ENCODE measurements around the gene PLK4.

The PLK4 gene

GRCh38 chr4:127849505-127850234 is 31.0 kb upstream of the PLK4 start:
- no peak for TF ChIP-seq CTCF (IDR thresholded peaks at IDR 0.05; ENCODE audit: low read length, missing control alignments)
- H3K4me3 ChIP-seq (replicated peaks; ENCODE audit: low read depth, low read length), result no peak overlapping the region
- peak; percentile 19 for DNase-seq (ENCODE audit: low read depth)

GRCh38 chr4:127852661-127853060 is 28.0 kb upstream of the PLK4 start:
- H3K4me3 ChIP-seq (replicated peaks; ENCODE audit: low read depth, low read length), result no peak overlapping the region
- TF ChIP-seq CTCF (IDR thresholded peaks at IDR 0.05; ENCODE audit: low read length, missing control alignments), result no peak
- DNase-seq (ENCODE audit: low read depth), result no peak

GRCh38 chr4:127856196-127856812 is 24.4 kb upstream of the PLK4 start:
- H3K4me3 ChIP-seq (replicated peaks; ENCODE audit: low read depth, low read length), result no peak overlapping the region
- no peak for DNase-seq (ENCODE audit: low read depth)
- TF ChIP-seq CTCF (IDR thresholded peaks at IDR 0.05; ENCODE audit: low read length, missing control alignments), result no peak

- DNase-seq (ENCODE audit: low read depth), result peak; percentile 87
- H3K4me3 ChIP-seq (replicated peaks; ENCODE audit: low read depth, low read length), result no peak overlapping the region
- no peak for TF ChIP-seq CTCF (IDR thresholded peaks at IDR 0.05; ENCODE audit: low read length, missing control alignments)
Measured at GRCh38 chr4:127856813-127857447, 23.8 kb upstream of the PLK4 start.

DNA sequence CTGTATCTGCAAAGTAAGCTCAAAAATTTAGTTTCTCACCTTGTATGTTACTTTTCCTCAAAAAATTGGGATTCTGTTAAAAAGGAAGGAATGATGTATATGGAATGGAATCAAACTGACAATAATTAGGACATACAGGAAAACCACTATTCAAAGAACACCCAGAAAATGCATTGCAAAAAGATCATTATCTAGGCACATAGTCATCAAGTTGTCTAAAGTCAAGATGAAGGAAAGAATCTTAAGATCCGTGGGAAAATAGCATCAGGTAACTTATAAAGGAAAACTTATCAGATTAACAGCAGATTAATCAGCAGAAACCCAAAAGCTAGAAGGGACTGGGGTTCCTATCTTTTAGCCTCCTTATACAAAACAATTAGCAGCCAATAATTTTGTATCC is 23.1 kb upstream of the PLK4 start:
- TF ChIP-seq CTCF (IDR thresholded peaks at IDR 0.05; ENCODE audit: low read length, missing control alignments), result no peak
- no peak for DNase-seq (ENCODE audit: low read depth)
- H3K4me3 ChIP-seq (replicated peaks; ENCODE audit: low read depth, low read length), result no peak overlapping the region

DNA sequence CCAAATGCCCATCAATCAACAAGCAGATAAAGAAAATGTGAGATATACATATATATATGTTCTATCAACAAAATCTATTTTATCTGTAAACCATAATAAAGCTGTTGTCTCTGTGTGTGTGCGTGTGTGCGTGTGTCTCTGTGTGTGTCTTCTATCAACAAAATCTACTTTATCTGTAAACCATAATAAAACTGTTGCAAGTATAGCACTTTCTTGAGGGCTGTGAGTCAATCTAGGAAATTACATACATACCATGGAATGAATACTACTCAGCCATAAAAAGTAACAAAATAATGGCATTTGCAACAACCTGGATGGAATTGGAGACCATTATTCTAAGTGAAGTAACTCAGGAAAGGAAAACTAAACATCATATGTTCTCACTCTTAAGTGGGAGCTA is 12.5 kb upstream of the PLK4 start:
- no peak for DNase-seq (ENCODE audit: low read depth)
- no peak overlapping the region for H3K4me3 ChIP-seq (replicated peaks; ENCODE audit: low read depth, low read length)
- no peak for TF ChIP-seq CTCF (IDR thresholded peaks at IDR 0.05; ENCODE audit: low read length, missing control alignments)
